Peyer's patch (tissue), 4 donors: ENCODE measurements around the gene DOLPP1.

ENCODE experiments used
- CTCF ChIP-seq, 6 experiments: fragments of 450-650 bp in 4 of 6; fragments of 200-600 bp in 2 of 6; sonication (generic) in 1 of 6; IDR thresholded peaks; one replicate each; pipeline ENCODE4 v1.5.1; 2017 to 2019; ENCODE audit warnings: antibody characterized with exemption in 6 of 6, mild to moderate bottlenecking in 3 of 6, moderate library complexity in 1 of 6
- POLR2A ChIP-seq, 2 donors: fragments of 450-650 bp; IDR thresholded peaks; one replicate each; pipeline ENCODE4 v1.5.1; 2017; ENCODE audit warnings: antibody characterized with exemption in 2 of 2, mild to moderate bottlenecking in 2 of 2, moderate library complexity in 2 of 2

GRCh38 chr9:129074106-129074505 is 6.8 kb upstream of the DOLPP1 start:
- no peak for TF ChIP-seq CTCF (IDR thresholded peaks at IDR 0.05)
- TF ChIP-seq POLR2A (IDR thresholded peaks at IDR 0.05): no peak
